ENCODE results near the gene WWOX.

GRCh38 chr16:79134300-79134699, 1034.8 kb downstream of the WWOX start:
- TF ChIP-seq POLR2A (IDR thresholded peaks at IDR 0.05), result no peak
- TF ChIP-seq, protein P1, sequence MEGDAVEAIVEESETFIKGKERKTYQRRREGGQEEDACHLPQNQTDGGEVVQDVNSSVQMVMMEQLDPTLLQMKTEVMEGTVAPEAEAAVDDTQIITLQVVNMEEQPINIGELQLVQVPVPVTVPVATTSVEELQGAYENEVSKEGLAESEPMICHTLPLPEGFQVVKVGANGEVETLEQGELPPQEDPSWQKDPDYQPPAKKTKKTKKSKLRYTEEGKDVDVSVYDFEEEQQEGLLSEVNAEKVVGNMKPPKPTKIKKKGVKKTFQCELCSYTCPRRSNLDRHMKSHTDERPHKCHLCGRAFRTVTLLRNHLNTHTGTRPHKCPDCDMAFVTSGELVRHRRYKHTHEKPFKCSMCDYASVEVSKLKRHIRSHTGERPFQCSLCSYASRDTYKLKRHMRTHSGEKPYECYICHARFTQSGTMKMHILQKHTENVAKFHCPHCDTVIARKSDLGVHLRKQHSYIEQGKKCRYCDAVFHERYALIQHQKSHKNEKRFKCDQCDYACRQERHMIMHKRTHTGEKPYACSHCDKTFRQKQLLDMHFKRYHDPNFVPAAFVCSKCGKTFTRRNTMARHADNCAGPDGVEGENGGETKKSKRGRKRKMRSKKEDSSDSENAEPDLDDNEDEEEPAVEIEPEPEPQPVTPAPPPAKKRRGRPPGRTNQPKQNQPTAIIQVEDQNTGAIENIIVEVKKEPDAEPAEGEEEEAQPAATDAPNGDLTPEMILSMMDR (IDR thresholded peaks at IDR 0.05 in 8 of 11, conservative IDR thresholded peaks at IDR 0.05 in 3 of 11), result no peak
- no peak for TF ChIP-seq POLR2AphosphoS5 (IDR thresholded peaks at IDR 0.05)
